GM21515 (cell line): Measurements from ENCODE around the gene MYLK3.

Experiments used
- ATAC-seq: cut with Tn5 transposase; IDR thresholded peaks from one replicate; pipeline ENCODE4 v1.9.1; 2021; ENCODE audit not compliant: unreplicated experiment

MYLK3 gene

GRCh38 chr16:46728806-46729205 lies 19.3 kb downstream of the MYLK3 start:
- ATAC-seq, result no peak

GRCh38 chr16:46727630-46728029 lies 20.5 kb downstream of the MYLK3 start:
- no peak for ATAC-seq

- no peak for ATAC-seq
Observed at GRCh38 chr16:46727184-46727583, 21.0 kb downstream of the MYLK3 start.

GRCh38 chr16:46721885-46722284 lies 26.3 kb downstream of the MYLK3 start:
- no peak for ATAC-seq

- no peak for ATAC-seq
Observed at GRCh38 chr16:46720619-46721018, 27.5 kb downstream of the MYLK3 start.

GRCh38 chr16:46719528-46719927 lies 28.6 kb downstream of the MYLK3 start:
- ATAC-seq, result no peak

GRCh38 chr16:46718214-46718613 lies 29.9 kb downstream of the MYLK3 start:
- ATAC-seq, result no peak

- no peak for ATAC-seq
Observed at GRCh38 chr16:46717692-46718091, 30.5 kb downstream of the MYLK3 start.

- no peak for ATAC-seq
Observed at GRCh38 chr16:46715769-46716305, 32.3 kb downstream of the MYLK3 start.

GRCh38 chr16:46714797-46715591 lies 33.1 kb downstream of the MYLK3 start:
- no peak for ATAC-seq

- no peak for ATAC-seq
Observed at GRCh38 chr16:46713634-46714033, 34.5 kb downstream of the MYLK3 start.

GRCh38 chr16:46712911-46713310 lies 35.2 kb downstream of the MYLK3 start:
- ATAC-seq, result no peak

GRCh38 chr16:46711106-46712058 lies 36.8 kb downstream of the MYLK3 start:
- no peak for ATAC-seq

- no peak for ATAC-seq
Observed at GRCh38 chr16:46709469-46710005, 38.6 kb downstream of the MYLK3 start.

GRCh38 chr16:46706642-46707041 lies 41.5 kb downstream of the MYLK3 start:
- no peak for ATAC-seq

GRCh38 chr16:46702030-46702429 lies 46.1 kb downstream of the MYLK3 start:
- ATAC-seq, result no peak

- ATAC-seq, result no peak
Observed at GRCh38 chr16:46701615-46702014, 46.5 kb downstream of the MYLK3 start.

GRCh38 chr16:46700048-46700447 lies 48.1 kb downstream of the MYLK3 start:
- no peak for ATAC-seq

GRCh38 chr16:46696957-46697356 lies 51.2 kb downstream of the MYLK3 start:
- no peak for ATAC-seq

GRCh38 chr16:46695937-46696336 lies 52.2 kb downstream of the MYLK3 start:
- no peak for ATAC-seq

GRCh38 chr16:46693598-46693997 lies 54.5 kb downstream of the MYLK3 start:
- ATAC-seq, result no peak
